ENCODE data around the gene MACROD2. TPM values are rescaled to one million over a fixed set of nuclear protein-coding genes. Genes with fewer than 3 reads are reported as not detected.

The MACROD2 gene
- total RNA-seq, 1 experiment from 2014 or later, result 1.6 TPM

DNA sequence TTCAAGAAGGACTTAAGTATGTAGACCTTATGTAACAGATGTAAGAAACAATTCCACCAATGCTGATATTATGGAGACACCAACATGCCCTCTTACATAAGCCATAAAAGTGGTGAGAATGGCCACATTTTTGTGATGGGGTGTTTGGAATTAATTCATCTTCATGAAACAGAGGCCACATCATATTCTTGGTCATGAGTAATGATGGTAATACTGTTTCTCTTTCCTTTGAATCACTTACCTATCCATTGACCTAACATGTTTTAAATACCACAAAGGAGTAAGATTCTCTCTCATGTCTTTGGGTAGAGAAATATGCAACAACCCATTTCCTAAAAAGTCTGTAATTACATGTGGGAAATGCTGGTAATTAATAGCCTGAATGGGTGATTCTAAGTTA, 887.5 kb downstream of the MACROD2 start:
- no peak overlapping the region for H3K27ac Mint-ChIP-seq
- Histone ChIP-seq H3K56ac (ENCODE audit: insufficient read length, low read depth, low read length) (no peak overlapping the region), H4K8ac (replicated peaks; ENCODE audit: insufficient read length, low read depth, low read length) (no peak overlapping the region), H4K91ac (ENCODE audit: insufficient read length, low read depth, low read length) (no peak overlapping the region), H3K79me2 (ENCODE audit: insufficient read depth, low read length) (no peaks in the 10 kb centered on the region), H3K23me2 (ENCODE audit: insufficient read length, low read depth, low read length, poor library complexity, severe bottlenecking) (no peaks in the 10 kb centered on the region), H2BK5ac (ENCODE audit: insufficient read length, low read length) (no peak overlapping the region), H3K14ac (ENCODE audit: insufficient read depth, low read length) (no peak overlapping the region), H3K4me1 (ENCODE audit: insufficient read depth, low read length) (no peaks in the 10 kb centered on the region), H2BK120ac (ENCODE audit: low read depth, low read length, poor library complexity, severe bottlenecking) (no peak overlapping the region), H2BK12ac (ENCODE audit: insufficient read length, low read depth, low read length) (no peak overlapping the region), H3K79me1 (ENCODE audit: insufficient read depth, low read depth, low read length, poor library complexity, severe bottlenecking) (no peaks in the 10 kb centered on the region), H3K4ac (ENCODE audit: low read depth, low read length) (no peak overlapping the region), H3K23ac (ENCODE audit: insufficient read length, low read depth, low read length) (no peak overlapping the region), H2BK15ac (ENCODE audit: low read depth, low read length) (no peak overlapping the region), H2AK5ac (ENCODE audit: insufficient read length, low read length) (no peak overlapping the region), H2AFZ (ENCODE audit: low read length) (no peak overlapping the region), H4K20me1 (ENCODE audit: control insufficient read depth, insufficient read depth, insufficient read length) (no peaks in the 10 kb centered on the region), H2BK20ac (ENCODE audit: low read depth, low read length, poor library complexity, severe bottlenecking) (no peak overlapping the region), H3K27me3 (ENCODE audit: insufficient read depth, low read length) (no peaks in the 10 kb centered on the region), H4K5ac (ENCODE audit: insufficient read length, low read depth, low read length) (no peak overlapping the region), H3T11ph (ENCODE audit: low read length) (no peak overlapping the region), H3K9ac (ENCODE audit: extremely low read depth, insufficient read length, low read length) (no peak overlapping the region), H3K18ac (ENCODE audit: insufficient read length, low read depth, low read length) (no peak overlapping the region), H3K4me2 (ENCODE audit: insufficient read depth, insufficient read length, low read length) (no peak overlapping the region), H3K9me3 (ENCODE audit: control insufficient read depth, low read depth, low read length) (no peaks in the 10 kb centered on the region), H3K27ac (ENCODE audit: insufficient read length, low read depth, low read length) (no peak overlapping the region)
- H3K9me3 Mint-ChIP-seq, result no peaks in the 10 kb centered on the region
- no peaks in the 10 kb centered on the region; the same call in 1 of the 2 replicates for H3K27me3 Mint-ChIP-seq (ENCODE audit: low read depth)
- peaks cover 4 to 6% of the 10 kb centered on the region in 2 experiments for H3K4me1 Mint-ChIP-seq
- H3K36me3 Mint-ChIP-seq (ENCODE audit: insufficient read depth in 1 of 3, low read depth in 3 of 3), result no peaks in the 10 kb centered on the region
- DNase-seq, result no peak
- TF ChIP-seq, protein P1, sequence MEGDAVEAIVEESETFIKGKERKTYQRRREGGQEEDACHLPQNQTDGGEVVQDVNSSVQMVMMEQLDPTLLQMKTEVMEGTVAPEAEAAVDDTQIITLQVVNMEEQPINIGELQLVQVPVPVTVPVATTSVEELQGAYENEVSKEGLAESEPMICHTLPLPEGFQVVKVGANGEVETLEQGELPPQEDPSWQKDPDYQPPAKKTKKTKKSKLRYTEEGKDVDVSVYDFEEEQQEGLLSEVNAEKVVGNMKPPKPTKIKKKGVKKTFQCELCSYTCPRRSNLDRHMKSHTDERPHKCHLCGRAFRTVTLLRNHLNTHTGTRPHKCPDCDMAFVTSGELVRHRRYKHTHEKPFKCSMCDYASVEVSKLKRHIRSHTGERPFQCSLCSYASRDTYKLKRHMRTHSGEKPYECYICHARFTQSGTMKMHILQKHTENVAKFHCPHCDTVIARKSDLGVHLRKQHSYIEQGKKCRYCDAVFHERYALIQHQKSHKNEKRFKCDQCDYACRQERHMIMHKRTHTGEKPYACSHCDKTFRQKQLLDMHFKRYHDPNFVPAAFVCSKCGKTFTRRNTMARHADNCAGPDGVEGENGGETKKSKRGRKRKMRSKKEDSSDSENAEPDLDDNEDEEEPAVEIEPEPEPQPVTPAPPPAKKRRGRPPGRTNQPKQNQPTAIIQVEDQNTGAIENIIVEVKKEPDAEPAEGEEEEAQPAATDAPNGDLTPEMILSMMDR (conservative IDR thresholded peaks at IDR 0.05), result no peak
- H3K4me3 Mint-ChIP-seq, result no peak overlapping the region

Data from H9 (cell line).